CD4-positive, alpha-beta T cell treated with Interleukin-6 at 100 ng/mL for 8 hours (primary cell): ENCODE data around the gene KRTAP24-1.

ENCODE experiments used
- DNase-seq: peaks from one replicate; pipeline ENCODE4 v3.0.0-alpha.2; 2020; ENCODE audit warnings: mixed read lengths, low spot score

Gene KRTAP24-1

GRCh38 chr21:30234050-30234449 lies 48.7 kb downstream of the KRTAP24-1 start:
- no peak for DNase-seq

DNA sequence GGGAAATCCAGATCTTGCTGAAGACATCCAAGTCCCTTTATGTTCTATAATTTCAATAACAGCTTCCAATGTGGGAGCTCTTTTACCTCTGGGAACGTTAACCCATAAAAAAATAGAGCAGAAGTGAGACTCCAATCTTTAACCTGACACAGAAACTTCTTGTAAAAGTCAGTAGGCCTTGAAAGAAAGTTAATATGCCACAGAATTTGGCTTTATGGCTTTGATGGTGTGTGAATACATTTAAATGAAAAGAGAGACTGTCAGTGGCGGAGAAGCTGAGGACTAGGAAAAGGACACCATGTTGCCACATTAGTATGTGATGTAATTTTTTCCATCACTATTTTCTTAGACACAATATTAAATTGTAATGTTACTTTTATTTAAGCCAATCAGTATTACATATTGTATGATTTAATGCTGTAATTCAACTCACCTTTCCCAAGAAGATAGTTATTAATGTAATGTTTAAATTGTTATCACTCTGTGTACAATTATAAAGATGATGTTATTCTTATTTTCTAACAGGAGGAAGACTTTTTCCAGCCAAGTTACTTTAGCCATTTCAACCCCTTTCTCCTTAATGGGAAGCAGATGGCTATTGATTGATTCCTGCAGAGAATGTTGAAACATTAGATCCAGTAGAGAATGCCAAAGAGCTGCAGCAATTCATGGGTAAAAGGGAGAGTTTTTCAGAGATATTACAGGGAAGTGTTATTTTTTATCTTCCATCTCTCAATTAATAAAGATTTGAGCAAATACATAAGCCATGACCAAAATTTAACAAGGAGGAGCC lies 49.3 kb downstream of the KRTAP24-1 start:
- no peak for DNase-seq

DNA sequence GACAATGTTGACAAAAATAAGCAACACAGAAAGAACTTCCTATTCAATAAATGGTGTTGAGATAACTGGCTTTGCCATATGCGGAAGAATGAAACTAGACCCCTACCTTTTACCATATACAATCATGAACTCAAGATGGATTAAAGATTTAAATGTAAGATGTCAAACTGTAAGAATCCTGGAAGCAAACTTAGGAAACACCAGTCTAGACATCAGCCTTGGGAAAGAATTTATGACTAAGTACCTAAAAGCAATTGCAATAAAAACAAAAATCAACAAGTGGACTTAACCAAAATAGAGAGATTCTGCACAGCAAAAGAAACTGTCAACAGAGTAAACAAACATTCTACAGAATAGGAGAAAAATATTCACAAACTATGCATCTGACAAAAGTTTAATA lies 50.7 kb downstream of the KRTAP24-1 start:
- no peak for DNase-seq
